Bone marrow (tissue), 2 donors: Measurements from ENCODE around the gene KAZN.

Experiments
- DNase-seq, 2 donors: peaks; one replicate each; lab custom pipeline; 2025; lab: John Stamatoyannopoulos, UW

KAZN gene

GRCh38 chr1:14853518-14853917, 255.0 kb downstream of the KAZN start:
- DNase-seq = no peak

- DNase-seq = no peak
Observed at GRCh38 chr1:14855268-14855667, 256.8 kb downstream of the KAZN start.

GRCh38 chr1:14855801-14856200, 257.3 kb downstream of the KAZN start:
- no peak for DNase-seq

- DNase-seq = no peak
Observed at GRCh38 chr1:14857436-14858195, 259.1 kb downstream of the KAZN start.

GRCh38 chr1:14862114-14862771, 263.8 kb downstream of the KAZN start:
- no peak for DNase-seq

- DNase-seq = no peak
Observed at GRCh38 chr1:14865106-14865505, 266.6 kb downstream of the KAZN start.

- no peak for DNase-seq
Observed at GRCh38 chr1:14866911-14867612, 268.6 kb downstream of the KAZN start.

GRCh38 chr1:14869187-14869586, 270.7 kb downstream of the KAZN start:
- no peak for DNase-seq

- no peak for DNase-seq
Observed at GRCh38 chr1:14871218-14871970, 272.9 kb downstream of the KAZN start.

- no peak for DNase-seq
Observed at GRCh38 chr1:14872762-14873161, 274.3 kb downstream of the KAZN start.

- no peak for DNase-seq
Observed at GRCh38 chr1:14873677-14874076, 275.2 kb downstream of the KAZN start.

- DNase-seq = no peak
Observed at GRCh38 chr1:14875524-14876509, 277.3 kb downstream of the KAZN start.

- no peak for DNase-seq
Observed at GRCh38 chr1:14876747-14877146, 278.3 kb downstream of the KAZN start.

- no peak for DNase-seq
Observed at GRCh38 chr1:14877224-14877623, 278.7 kb downstream of the KAZN start.

GRCh38 chr1:14878124-14878523, 279.6 kb downstream of the KAZN start:
- no peak for DNase-seq

- no peak for DNase-seq
Observed at GRCh38 chr1:14878951-14879350, 280.5 kb downstream of the KAZN start.

- DNase-seq = no peak
Observed at GRCh38 chr1:14880456-14881316, 282.2 kb downstream of the KAZN start.

- no peak for DNase-seq
Observed at GRCh38 chr1:14881775-14882672, 283.5 kb downstream of the KAZN start.

- DNase-seq = no peak
Observed at GRCh38 chr1:14884614-14885175, 286.2 kb downstream of the KAZN start.
